Memory B cell (primary cell): ENCODE results near the gene PPP6R1.

Source experiments
- ATAC-seq: fragments of 150-1000 bp; cut with Tn5 transposase; 2 replicates; pipeline ENCODE4 v1.10.0; 2021; ENCODE audit warnings: low read depth, mild to moderate bottlenecking, moderate library complexity
- DNase-seq, 2 donors: peaks; one replicate each; pipeline ENCODE4 v3.0.0; 2022; ENCODE audit warnings: low spot score in 2 of 2
- H3K27ac Mint-ChIP-seq: one replicate; pipeline ENCODE4 v1.8.0; 2022; ENCODE audit warnings: mild to moderate bottlenecking, moderate library complexity, mixed read lengths
- H3K27me3 Mint-ChIP-seq: one replicate; pipeline ENCODE4 v1.8.0; 2022; ENCODE audit warnings: mixed read lengths
- H3K36me3 Mint-ChIP-seq: one replicate; pipeline ENCODE4 v1.8.0; 2022; ENCODE audit warnings: mild to moderate bottlenecking, mixed read lengths
- H3K4me1 Mint-ChIP-seq: one replicate; pipeline ENCODE4 v1.8.0; 2022; ENCODE audit warnings: mixed read lengths
- H3K4me3 Mint-ChIP-seq: one replicate; pipeline ENCODE4 v1.8.0; 2022; ENCODE audit warnings: mild to moderate bottlenecking, moderate library complexity, mixed read lengths
- H3K9me3 Mint-ChIP-seq: one replicate; pipeline ENCODE4 v1.8.0; 2022; ENCODE audit warnings: mixed read lengths

The PPP6R1 gene

GRCh38 chr19:55275851-55276719 lies 17.3 kb upstream of the PPP6R1 start:
- DNase-seq: peak; percentile 30 to 47
- Mint-ChIP-seq H3K27me3 (no peaks in the 10 kb centered on the region), H3K9me3 (no peaks in the 10 kb centered on the region), H3K4me1 (peaks cover 34% of the 10 kb centered on the region), H3K27ac (peak overlapping the region; percentile 94), H3K4me3 (peak overlapping the region; percentile 62), H3K36me3 (peaks cover 12% of the 10 kb centered on the region)
- peak; percentile 57 for ATAC-seq

- no peaks in the 10 kb centered on the region for H3K27me3 Mint-ChIP-seq
- DNase-seq (no peak), ATAC-seq (peak; percentile 3)
- H3K27ac Mint-ChIP-seq: no peak overlapping the region
- H3K4me1 Mint-ChIP-seq: peaks cover 28% of the 10 kb centered on the region
- no peaks in the 10 kb centered on the region for H3K9me3 Mint-ChIP-seq
- H3K4me3 Mint-ChIP-seq: no peak overlapping the region
- H3K36me3 Mint-ChIP-seq: peaks cover 16% of the 10 kb centered on the region
Observed at GRCh38 chr19:55273978-55274707, 15.3 kb upstream of the PPP6R1 start.

GRCh38 chr19:55272142-55272541 lies 13.3 kb upstream of the PPP6R1 start:
- no peaks in the 10 kb centered on the region for H3K9me3 Mint-ChIP-seq
- H3K4me1 Mint-ChIP-seq: peaks cover 22% of the 10 kb centered on the region
- DNase-seq (no peak), ATAC-seq (no peak)
- peaks cover 16% of the 10 kb centered on the region for H3K36me3 Mint-ChIP-seq
- H3K4me3 Mint-ChIP-seq: no peak overlapping the region
- no peaks in the 10 kb centered on the region for H3K27me3 Mint-ChIP-seq
- no peak overlapping the region for H3K27ac Mint-ChIP-seq

GRCh38 chr19:55270172-55270942 lies 11.5 kb upstream of the PPP6R1 start:
- H3K27me3 Mint-ChIP-seq: no peaks in the 10 kb centered on the region
- peak overlapping the region; percentile 3 for H3K27ac Mint-ChIP-seq
- no peak for ATAC-seq
- peaks cover 4% of the 10 kb centered on the region for H3K9me3 Mint-ChIP-seq
- peaks cover 16% of the 10 kb centered on the region for H3K4me1 Mint-ChIP-seq
- H3K4me3 Mint-ChIP-seq: no peak overlapping the region
- H3K36me3 Mint-ChIP-seq: peaks cover 21% of the 10 kb centered on the region
- DNase-seq: no peak

- DNase-seq: no peak
- no peak overlapping the region for H3K4me3 Mint-ChIP-seq
- H3K27me3 Mint-ChIP-seq: no peaks in the 10 kb centered on the region
- H3K36me3 Mint-ChIP-seq: peaks cover 21% of the 10 kb centered on the region
- ATAC-seq: no peak
- H3K9me3 Mint-ChIP-seq: peaks cover 4% of the 10 kb centered on the region
- H3K27ac Mint-ChIP-seq: no peak overlapping the region
- peaks cover 15% of the 10 kb centered on the region for H3K4me1 Mint-ChIP-seq
Observed at GRCh38 chr19:55269299-55269698, 10.5 kb upstream of the PPP6R1 start.

GRCh38 chr19:55266840-55267239 lies 8.0 kb upstream of the PPP6R1 start:
- no peak overlapping the region for H3K4me3 Mint-ChIP-seq
- H3K27ac Mint-ChIP-seq: no peak overlapping the region
- H3K4me1 Mint-ChIP-seq: peaks cover 15% of the 10 kb centered on the region

GRCh38 chr19:55266404-55266803 lies 7.6 kb upstream of the PPP6R1 start:
- no peak overlapping the region for H3K4me3 Mint-ChIP-seq
- H3K9me3 Mint-ChIP-seq: peaks cover 4% of the 10 kb centered on the region
- no peaks in the 10 kb centered on the region for H3K27me3 Mint-ChIP-seq
- peaks cover 15% of the 10 kb centered on the region for H3K36me3 Mint-ChIP-seq
- ATAC-seq (no peak), DNase-seq (no peak)
- H3K27ac Mint-ChIP-seq: no peak overlapping the region
- peaks cover 15% of the 10 kb centered on the region for H3K4me1 Mint-ChIP-seq

More at GRCh38 chr19:55266840-55267239, 8.0 kb upstream of the PPP6R1 start:
- no peaks in the 10 kb centered on the region for H3K27me3 Mint-ChIP-seq
- ATAC-seq: no peak
- peaks cover 16% of the 10 kb centered on the region for H3K36me3 Mint-ChIP-seq
- no peak for DNase-seq
- peaks cover 4% of the 10 kb centered on the region for H3K9me3 Mint-ChIP-seq

- DNase-seq (no peak), ATAC-seq (no peak)
- Mint-ChIP-seq H3K27me3 (no peaks in the 10 kb centered on the region), H3K9me3 (peaks cover 4% of the 10 kb centered on the region), H3K4me3 (no peak overlapping the region), H3K27ac (no peak overlapping the region), H3K36me3 (peaks cover 13% of the 10 kb centered on the region), H3K4me1 (peaks cover 14% of the 10 kb centered on the region)
Observed at GRCh38 chr19:55265723-55266386, 7.0 kb upstream of the PPP6R1 start.

GRCh38 chr19:55265173-55265572 lies 6.4 kb upstream of the PPP6R1 start:
- H3K27me3 Mint-ChIP-seq: no peaks in the 10 kb centered on the region
- peaks cover 4% of the 10 kb centered on the region for H3K9me3 Mint-ChIP-seq
- no peak for ATAC-seq
- H3K36me3 Mint-ChIP-seq: peaks cover 9% of the 10 kb centered on the region
- H3K4me1 Mint-ChIP-seq: peaks cover 12% of the 10 kb centered on the region
- no peak for DNase-seq
- H3K27ac Mint-ChIP-seq: no peak overlapping the region
- no peak overlapping the region for H3K4me3 Mint-ChIP-seq

- ATAC-seq: no peak
- Mint-ChIP-seq H3K9me3 (peaks cover 4% of the 10 kb centered on the region), H3K4me1 (peaks cover 12% of the 10 kb centered on the region), H3K27me3 (no peaks in the 10 kb centered on the region), H3K36me3 (peaks cover 9% of the 10 kb centered on the region), H3K27ac (no peak overlapping the region), H3K4me3 (no peak overlapping the region)
- no peak for DNase-seq
Observed at GRCh38 chr19:55264531-55264930, 5.7 kb upstream of the PPP6R1 start.

GRCh38 chr19:55262359-55262758 lies 3.5 kb upstream of the PPP6R1 start:
- Mint-ChIP-seq H3K9me3 (peaks cover 4% of the 10 kb centered on the region), H3K4me3 (no peak overlapping the region), H3K27me3 (no peaks in the 10 kb centered on the region), H3K4me1 (peaks cover 18% of the 10 kb centered on the region), H3K36me3 (peaks cover 10% of the 10 kb centered on the region), H3K27ac (peak overlapping the region; percentile 18)
- no peak for ATAC-seq
- DNase-seq: no peak

GRCh38 chr19:55261671-55262126 lies 2.9 kb upstream of the PPP6R1 start:
- Mint-ChIP-seq H3K9me3 (peaks cover 4% of the 10 kb centered on the region), H3K4me1 (peaks cover 23% of the 10 kb centered on the region), H3K4me3 (no peak overlapping the region), H3K27ac (peak overlapping the region; percentile 18), H3K27me3 (no peaks in the 10 kb centered on the region), H3K36me3 (peaks cover 10% of the 10 kb centered on the region)
- ATAC-seq: no peak
- DNase-seq: no peak

- Mint-ChIP-seq H3K36me3 (peaks cover 5% of the 10 kb centered on the region), H3K27me3 (no peaks in the 10 kb centered on the region), H3K9me3 (no peaks in the 10 kb centered on the region), H3K27ac (peak overlapping the region; percentile 93), H3K4me1 (peaks cover 34% of the 10 kb centered on the region), H3K4me3 (peak overlapping the region; percentile 97)
- ATAC-seq (no peak), DNase-seq (no peak)
Observed at GRCh38 chr19:55259540-55260210, 858 bp upstream of the PPP6R1 start.
